HPDE6-E6E7 (cell line): ENCODE measurements around the gene PILRB.
A peak's percentile ranks its signal among the peaks of the same experiment; 100 is the strongest.
"Not testable (repeated sequence)": the region's sequence is repeated elsewhere in the genome, so short reads cannot be mapped to it uniquely, and the experiment has no call there.

Experiments used
- DNase-seq: peaks from one replicate; pipeline ENCODE4 v3.0.0; 2011; ENCODE audit warnings: missing footprints; ENCODE audit errors: extremely low spot score

PILRB gene

DNA sequence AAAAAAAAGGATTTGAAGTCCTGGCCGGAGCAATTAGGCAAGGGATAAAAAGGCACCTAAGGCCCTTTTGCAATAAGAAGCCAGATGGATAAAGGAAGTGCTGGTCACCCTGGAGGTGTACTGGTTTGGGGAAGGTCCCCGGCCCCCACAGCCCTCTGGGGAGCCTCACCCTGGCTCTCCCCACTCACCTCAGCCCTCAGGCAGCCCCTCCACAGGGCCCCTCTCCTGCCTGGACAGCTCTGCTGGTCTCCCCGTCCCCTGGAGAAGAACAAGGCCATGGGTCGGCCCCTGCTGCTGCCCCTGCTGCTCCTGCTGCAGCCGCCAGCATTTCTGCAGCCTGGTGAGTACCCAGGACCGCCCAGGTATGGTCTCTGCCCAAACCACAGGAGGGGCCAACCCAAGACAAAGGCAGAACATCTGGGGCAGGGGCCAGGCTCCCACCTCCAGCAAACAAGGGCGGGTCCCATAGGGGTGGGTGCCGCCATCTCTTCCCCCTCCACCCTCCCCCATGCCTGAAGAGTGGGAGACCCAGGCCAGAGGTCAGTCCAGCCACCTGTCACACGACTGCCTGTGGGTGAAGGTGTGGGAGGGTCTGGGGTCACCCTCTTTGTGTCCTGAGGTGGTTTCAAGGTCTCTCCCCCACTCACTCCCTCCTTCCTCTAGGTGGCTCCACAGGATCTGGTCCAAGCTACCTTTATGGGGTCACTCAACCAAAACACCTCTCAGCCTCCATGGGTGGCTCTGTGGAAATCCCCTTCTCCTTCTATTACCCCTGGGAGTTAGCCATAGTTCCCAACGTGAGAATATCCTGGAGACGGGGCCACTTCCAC lies at the start of gene PILRB:
TSS of gene PILRB (plus strand) at position 91 of the 830 bp plus-strand sequence. CDS start at position 277, 186 bp downstream.
- no peak for DNase-seq

GRCh38 chr7:100318329-100318728 lies 39.6 kb upstream of the PILRB start:
- DNase-seq, result not testable (repeated sequence)

GRCh38 chr7:100321648-100322047 lies 36.3 kb upstream of the PILRB start:
- DNase-seq, result not testable (repeated sequence)

GRCh38 chr7:100324194-100324593 lies 33.7 kb upstream of the PILRB start:
- DNase-seq, result not testable (repeated sequence)

GRCh38 chr7:100325671-100326070 lies 32.2 kb upstream of the PILRB start:
- not testable (repeated sequence) for DNase-seq

DNA sequence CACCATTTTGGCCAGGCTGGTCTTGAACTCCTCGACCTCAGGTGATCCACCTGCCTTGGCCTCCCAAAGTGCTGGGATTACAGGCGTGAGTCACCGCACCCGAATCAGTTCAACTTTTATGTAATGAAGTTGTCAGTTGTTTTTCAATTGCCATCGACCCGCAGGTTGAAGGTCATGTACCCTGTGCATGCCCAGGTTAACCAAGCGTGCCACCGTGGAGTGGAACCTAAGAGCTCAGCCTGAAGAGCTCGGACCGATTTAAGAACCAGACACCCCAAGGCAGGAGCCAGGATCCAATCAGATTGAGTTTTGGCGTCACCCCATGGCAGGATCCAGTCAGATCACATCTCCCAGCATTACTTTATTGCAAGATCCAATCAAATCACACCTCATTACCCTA lies 31.0 kb upstream of the PILRB start:
- not testable (repeated sequence) for DNase-seq

DNA sequence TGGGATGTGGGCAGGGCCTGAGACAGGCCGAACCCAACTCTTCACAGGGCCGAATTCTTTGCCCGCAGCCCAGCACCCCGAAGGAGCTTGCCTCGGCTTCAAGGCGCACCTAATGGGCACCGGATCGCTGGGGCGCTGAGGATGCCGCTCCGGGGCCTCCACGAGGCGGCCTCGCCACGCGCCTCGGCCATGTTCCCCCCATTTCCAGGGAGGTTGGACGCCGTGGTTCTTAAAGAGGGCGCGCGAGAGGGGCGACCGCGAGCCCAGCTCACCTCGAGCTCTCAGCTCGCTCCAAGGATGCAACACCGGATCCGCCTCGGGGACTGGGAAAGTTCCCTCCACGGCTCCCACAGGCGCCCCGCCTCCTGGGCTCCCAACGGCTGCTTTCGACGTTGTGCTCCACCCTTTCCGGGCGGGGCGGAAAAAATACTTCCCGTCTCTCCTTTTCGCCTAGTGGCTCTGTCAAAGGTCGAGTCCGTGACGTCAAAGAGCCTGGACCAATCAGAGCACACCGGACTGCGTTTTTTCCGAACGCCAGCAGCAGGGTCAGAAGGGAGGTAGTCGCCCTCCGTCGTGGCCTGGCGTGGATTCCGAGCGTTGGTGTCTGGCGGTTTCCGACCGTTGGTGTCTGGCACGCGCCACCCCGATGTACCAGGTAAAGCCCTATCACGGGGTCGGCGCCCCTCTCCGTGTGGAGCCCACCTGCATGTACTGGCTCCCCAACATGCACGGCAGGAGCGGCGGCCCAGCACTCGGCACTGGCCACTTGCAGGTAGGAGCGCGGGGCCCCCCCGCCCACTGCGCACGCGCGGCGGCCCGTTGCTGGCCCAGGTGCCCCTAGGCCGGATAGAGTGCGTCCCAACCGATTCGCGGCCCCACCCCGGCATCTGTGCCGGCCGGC lies 22.1 kb upstream of the PILRB start:
- DNase-seq, result peak; percentile 60

DNA sequence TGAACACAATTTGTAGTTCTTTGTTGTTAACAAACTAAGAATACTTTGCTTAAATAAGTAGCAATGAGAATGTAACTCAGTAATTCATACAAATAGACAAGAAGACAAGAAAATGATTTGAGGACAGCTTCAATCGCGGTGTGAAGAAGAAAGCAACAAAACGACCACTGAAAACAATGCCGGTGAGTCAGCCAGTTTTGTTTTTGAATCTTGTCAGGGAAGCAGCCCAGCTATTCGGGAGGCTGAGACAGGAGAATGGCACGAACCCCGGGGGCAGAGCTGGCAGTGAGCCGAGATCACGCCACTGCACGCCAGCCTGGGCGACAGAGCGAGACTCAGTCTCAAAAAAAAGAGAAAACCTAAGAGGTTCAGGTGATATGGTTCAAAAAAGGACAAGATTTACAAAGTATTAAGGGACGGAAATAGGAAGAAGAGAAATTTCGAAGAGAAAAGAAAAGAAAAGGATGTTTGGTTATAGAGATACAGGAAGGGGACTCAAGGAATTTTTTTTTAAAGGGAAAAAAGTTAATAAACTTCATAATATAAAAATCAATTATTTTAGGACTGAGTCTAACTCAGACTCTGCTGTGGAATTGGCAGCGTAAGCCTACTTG lies 19.7 kb upstream of the PILRB start:
- DNase-seq, result not testable (repeated sequence)

- not testable (repeated sequence) for DNase-seq
These were observed 16.6 kb upstream of the PILRB start for GRCh38 chr7:100341286-100341685.

- DNase-seq, result no peak
These were observed 15.2 kb upstream of the PILRB start for GRCh38 chr7:100342765-100343164.

DNA sequence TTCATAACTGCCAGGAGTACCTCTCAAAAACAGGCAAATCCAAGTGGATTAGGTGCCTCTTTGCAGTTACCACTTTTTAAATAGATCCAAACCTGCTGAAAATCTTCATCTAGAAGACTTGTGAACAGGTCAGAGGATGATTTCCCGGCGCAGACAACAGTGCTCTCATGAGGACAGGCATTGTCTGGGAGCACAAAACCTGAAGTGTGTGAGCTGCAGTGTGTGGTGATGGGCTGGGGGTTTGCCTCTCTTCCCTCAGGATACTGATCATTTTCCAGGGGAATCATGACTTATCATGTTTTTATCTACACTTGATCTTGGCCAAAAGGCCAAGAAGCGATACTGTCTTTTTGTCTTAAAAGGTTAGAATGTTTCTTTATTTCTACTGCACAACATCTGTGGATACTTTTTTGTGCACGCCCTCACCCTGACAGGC lies 13.8 kb upstream of the PILRB start:
- DNase-seq, result not testable (repeated sequence)

GRCh38 chr7:100344560-100345287 lies 13.2 kb upstream of the PILRB start:
- not testable (repeated sequence) for DNase-seq

DNA sequence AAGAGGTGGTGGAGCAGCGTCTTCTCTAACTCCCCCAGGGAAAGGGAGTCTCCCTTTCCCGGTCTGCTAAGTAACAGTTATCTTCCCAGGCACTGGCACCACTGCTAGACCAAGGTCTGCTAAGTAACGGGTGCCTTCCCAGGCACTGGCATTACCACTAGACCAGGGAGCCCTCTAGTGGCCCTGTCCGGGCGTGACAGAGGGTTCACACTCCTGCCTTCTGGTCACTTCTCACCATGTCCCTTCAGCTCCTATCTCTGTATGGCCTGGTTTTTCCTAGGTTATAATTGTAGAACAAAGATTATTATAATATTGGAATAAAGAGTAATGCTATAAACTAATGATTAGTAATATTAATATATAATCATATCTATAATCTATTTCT lies 12.6 kb upstream of the PILRB start:
- DNase-seq, result not testable (repeated sequence)

DNA sequence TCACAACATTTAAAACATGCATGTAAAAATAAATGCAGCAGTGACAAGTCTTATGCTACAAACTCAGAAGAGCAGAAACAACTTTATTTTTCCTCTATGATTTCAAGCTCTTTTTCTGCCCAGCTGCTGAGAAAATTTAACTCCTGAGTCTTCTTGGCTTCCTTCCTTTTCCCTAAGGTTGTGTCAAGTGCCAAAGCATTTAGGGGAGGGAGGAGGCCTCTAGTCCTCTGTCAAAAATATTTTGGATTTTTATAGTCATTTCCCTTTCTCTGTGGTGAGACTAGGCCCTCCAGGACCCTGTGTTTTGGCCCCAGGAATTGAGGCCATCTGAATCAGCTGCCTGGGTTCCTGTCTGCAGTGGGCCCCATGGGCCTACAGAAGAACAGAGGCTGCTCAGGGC lies 11.0 kb upstream of the PILRB start:
- DNase-seq, result no peak

- no peak for DNase-seq
These were observed 9.1 kb upstream of the PILRB start for GRCh38 chr7:100348805-100349204.

DNA sequence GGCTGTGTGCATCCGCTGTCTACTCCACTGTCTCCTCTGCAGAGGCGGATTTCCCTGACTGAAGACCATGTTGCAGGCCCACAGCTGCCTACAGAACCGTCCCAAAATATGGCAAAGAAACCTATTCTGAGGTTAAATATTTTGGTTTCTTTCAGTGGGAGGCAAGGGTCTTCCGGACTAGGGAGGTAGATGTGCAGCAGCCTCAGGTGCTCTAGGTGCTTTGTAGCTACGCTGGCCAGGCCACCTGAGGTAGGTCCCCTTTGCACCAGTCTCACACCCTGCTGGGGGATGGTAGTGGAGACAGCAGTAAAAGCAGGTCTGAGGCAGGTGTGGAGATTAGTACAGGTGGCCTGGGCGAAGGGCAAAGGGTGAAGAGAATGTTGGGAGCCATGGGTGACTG lies 8.2 kb upstream of the PILRB start:
- no peak for DNase-seq

DNA sequence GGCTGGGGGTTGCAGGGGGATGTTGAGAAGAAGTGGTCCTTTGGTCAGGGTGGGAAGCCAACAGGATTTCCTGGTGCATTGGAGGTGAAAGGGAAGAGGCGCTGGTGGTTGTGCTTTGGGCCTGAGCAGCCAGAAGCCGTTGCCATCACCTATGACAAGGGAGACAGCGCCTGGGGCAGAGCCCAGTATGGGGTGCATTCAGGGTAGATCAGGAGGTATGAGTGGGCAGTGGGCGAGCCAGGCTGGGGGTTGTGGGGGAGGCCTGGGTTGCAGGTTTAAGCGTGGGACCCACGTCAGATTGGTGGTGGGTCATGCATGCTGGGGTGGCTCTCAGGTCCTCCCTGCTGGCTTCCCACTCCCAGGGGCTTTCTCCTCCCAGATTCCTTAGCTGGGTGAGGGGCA lies 6.3 kb upstream of the PILRB start:
- DNase-seq, result no peak

- not testable (repeated sequence) for DNase-seq
These were observed 5.6 kb upstream of the PILRB start for GRCh38 chr7:100352230-100352781.

- no peak for DNase-seq
These were observed 4.8 kb upstream of the PILRB start for GRCh38 chr7:100352984-100353684.

DNA sequence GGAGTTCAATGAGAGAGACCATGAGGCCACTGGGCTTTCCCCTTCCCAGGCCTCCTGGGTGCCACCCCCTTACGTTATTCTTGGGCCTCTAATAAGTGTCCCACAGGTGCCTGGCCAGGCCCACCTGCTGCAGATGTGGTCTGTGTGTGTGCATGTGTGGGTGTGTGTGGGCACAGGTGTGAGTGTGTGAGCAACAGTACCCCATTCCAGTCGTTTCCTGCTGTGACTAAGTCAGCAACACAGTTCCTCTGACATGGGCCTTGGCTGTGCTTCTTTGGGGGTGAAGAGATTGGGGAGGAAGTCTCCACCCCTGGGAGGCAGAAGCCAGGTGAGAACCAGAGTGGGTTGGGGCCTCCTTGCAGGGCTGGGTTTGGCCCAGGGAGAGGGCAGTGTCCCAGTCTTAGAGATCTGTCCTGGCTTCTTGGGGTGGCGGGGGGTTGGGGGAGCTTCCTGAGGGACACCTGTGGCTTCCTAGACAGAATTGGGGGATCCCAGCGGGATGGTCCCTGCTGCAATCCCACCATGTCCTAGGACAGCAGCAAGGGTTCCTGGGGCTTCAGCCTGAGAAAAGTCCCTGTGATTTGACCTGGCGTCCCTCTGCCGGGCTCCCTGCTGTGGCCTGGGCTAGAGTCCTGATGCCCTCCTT lies 4.1 kb upstream of the PILRB start:
- no peak for DNase-seq
